Panc1 (cell line): ENCODE results near the gene SHROOM2.

ENCODE experiments used
- POLR2AphosphoS5 ChIP-seq: IDR thresholded peaks from 2 replicates; pipeline ENCODE4 v1.6.1; 2012; ENCODE audit warnings: mild to moderate bottlenecking, low read depth, low read length, moderate library complexity
- TF ChIP-seq, protein P1 (sequence below): fragments of 450-650 bp; IDR thresholded peaks from 2 replicates; pipeline ENCODE4 v1.5.1; 2017; ENCODE audit warnings: mild to moderate bottlenecking

DNA sequence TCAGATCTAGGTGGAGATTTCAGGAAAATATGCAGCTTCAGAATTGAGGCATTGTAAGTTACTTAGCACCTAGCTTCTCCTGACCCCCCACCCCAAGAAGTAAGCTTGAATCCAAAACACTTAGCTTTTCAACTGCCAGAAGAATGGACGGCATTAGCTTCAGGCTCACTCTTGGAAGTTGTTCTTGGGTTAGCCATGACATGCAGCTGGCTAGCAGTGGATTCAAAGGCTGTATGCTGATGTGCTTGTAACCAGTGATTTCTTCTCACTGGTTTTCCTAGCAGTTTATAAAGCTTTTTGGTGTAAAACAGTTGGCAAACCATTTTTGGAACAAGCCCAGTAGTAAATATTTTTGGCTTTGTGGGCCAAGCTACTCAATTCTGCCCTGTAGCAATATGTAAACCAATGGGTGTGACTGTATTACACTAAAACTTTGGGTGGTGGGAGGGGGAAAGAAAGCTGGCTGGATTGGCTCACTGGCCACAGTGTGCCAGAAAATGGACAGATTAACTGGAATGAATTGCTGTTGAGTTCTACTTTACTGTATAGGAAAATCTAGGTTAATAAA is 85.6 kb downstream of the SHROOM2 start:
- TF ChIP-seq, protein P1, sequence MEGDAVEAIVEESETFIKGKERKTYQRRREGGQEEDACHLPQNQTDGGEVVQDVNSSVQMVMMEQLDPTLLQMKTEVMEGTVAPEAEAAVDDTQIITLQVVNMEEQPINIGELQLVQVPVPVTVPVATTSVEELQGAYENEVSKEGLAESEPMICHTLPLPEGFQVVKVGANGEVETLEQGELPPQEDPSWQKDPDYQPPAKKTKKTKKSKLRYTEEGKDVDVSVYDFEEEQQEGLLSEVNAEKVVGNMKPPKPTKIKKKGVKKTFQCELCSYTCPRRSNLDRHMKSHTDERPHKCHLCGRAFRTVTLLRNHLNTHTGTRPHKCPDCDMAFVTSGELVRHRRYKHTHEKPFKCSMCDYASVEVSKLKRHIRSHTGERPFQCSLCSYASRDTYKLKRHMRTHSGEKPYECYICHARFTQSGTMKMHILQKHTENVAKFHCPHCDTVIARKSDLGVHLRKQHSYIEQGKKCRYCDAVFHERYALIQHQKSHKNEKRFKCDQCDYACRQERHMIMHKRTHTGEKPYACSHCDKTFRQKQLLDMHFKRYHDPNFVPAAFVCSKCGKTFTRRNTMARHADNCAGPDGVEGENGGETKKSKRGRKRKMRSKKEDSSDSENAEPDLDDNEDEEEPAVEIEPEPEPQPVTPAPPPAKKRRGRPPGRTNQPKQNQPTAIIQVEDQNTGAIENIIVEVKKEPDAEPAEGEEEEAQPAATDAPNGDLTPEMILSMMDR, result no peak
- no peak for TF ChIP-seq POLR2AphosphoS5
